Esophagus mucosa (tissue), 1 donor: Measurements from ENCODE around the gene HRH1. TPM values are rescaled to one million over a fixed set of nuclear protein-coding genes. Genes with fewer than 3 reads are reported as not detected.
"Not testable (repeated sequence)": the region's sequence is repeated elsewhere in the genome, so short reads cannot be mapped to it uniquely, and the experiment has no call there.

Source experiments
- ATAC-seq: fragments of 200-7000 bp; cut with Tn5 transposase; one replicate; pipeline ENCODE4 v1.9.1; 2020
- total RNA-seq: library from RNA; stranded (reverse); gene quantifications from one replicate; pipeline ENCODE4 v1.2.4, GENCODE V29; 2023
- donor health status: DM: yes; HTN: yes; CAD: no.

Gene HRH1
- total RNA-seq, 1 donor from 2014 or later = 4.2 TPM

GRCh38 chr3:11245276-11245675 lies 91.0 kb downstream of the HRH1 start:
- ATAC-seq = no peak

- ATAC-seq = peak; percentile 27
These were observed 91.8 kb downstream of the HRH1 start for GRCh38 chr3:11245827-11246662.

GRCh38 chr3:11246663-11246970 lies 92.3 kb downstream of the HRH1 start:
- no peak for ATAC-seq

- ATAC-seq = peak; percentile 22
These were observed 93.1 kb downstream of the HRH1 start for GRCh38 chr3:11247362-11247761.

GRCh38 chr3:11248596-11248995 lies 94.3 kb downstream of the HRH1 start:
- no peak for ATAC-seq

GRCh38 chr3:11250902-11251806 lies 96.9 kb downstream of the HRH1 start:
- ATAC-seq = no peak

GRCh38 chr3:11251807-11252176 lies 97.5 kb downstream of the HRH1 start:
- peak; percentile 30 for ATAC-seq

- peak; percentile 79 for ATAC-seq
These were observed 100.6 kb downstream of the HRH1 start for GRCh38 chr3:11254876-11255275.

- not testable (repeated sequence) for ATAC-seq
These were observed 101.2 kb downstream of the HRH1 start for GRCh38 chr3:11255537-11255936.

- no peak for ATAC-seq
These were observed 104.7 kb downstream of the HRH1 start for GRCh38 chr3:11258958-11259357.

GRCh38 chr3:11260460-11260859 lies 106.2 kb downstream of the HRH1 start:
- no peak for ATAC-seq

- no peak for ATAC-seq
These were observed 114.7 kb downstream of the HRH1 start for GRCh38 chr3:11269007-11269406.

GRCh38 chr3:11271986-11272904 lies 118.0 kb downstream of the HRH1 start, which contains the start of gene ATG7:
Gene ATG7, plus strand, starts transcription at chr3:11272397. Its CDS starts 26,299 bp downstream, at chr3:11298696.
- ATAC-seq = peak; percentile 98

- no peak for ATAC-seq
These were observed 118.7 kb downstream of the HRH1 start for GRCh38 chr3:11272906-11273574.

- no peak for ATAC-seq
These were observed 119.6 kb downstream of the HRH1 start for GRCh38 chr3:11273891-11274291.

- no peak for ATAC-seq
These were observed 120.4 kb downstream of the HRH1 start for GRCh38 chr3:11274566-11275142.

- no peak for ATAC-seq
These were observed 121.6 kb downstream of the HRH1 start for GRCh38 chr3:11275926-11276325.

- ATAC-seq = no peak
These were observed 122.6 kb downstream of the HRH1 start for GRCh38 chr3:11276901-11277300.

GRCh38 chr3:11282250-11283138 lies 128.2 kb downstream of the HRH1 start:
- ATAC-seq = no peak

GRCh38 chr3:11283139-11283475 lies 128.8 kb downstream of the HRH1 start:
- ATAC-seq = no peak

- no peak for ATAC-seq
These were observed 129.7 kb downstream of the HRH1 start for GRCh38 chr3:11284011-11284410.
